GM23248 (cell line): ENCODE data around the gene NCAN.

ENCODE experiments used
- EZH2 ChIP-seq: fragments of 200-600 bp; sonication (generic); IDR thresholded peaks from 2 replicates; pipeline ENCODE4 v1.6.1; 2018; ENCODE audit warnings: antibody characterized with exemption, mild to moderate bottlenecking; ENCODE audit not compliant: insufficient read depth, poor library complexity, severe bottlenecking
- EZH2phosphoT487 ChIP-seq: fragments of 200-600 bp; sonication (generic); IDR thresholded peaks from 2 replicates; pipeline ENCODE4 v1.6.1; 2018; ENCODE audit warnings: antibody characterized with exemption, moderate library complexity, mild to moderate bottlenecking, low read depth; ENCODE audit not compliant: insufficient read depth

DNA sequence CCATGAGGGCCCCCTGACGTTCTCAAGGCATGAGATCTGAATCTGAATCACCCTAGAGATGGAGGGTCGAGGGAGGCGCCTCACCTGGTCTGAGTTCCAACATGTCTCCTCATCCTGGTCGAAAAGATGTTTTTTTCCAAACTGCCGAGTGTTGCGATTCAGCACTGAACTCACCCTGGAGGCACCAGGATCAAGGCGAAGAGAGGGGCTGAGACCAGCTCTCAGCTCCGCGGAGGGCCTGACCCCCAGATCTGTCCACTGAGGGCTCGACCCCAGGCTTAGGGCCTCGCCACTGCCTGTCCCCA, 9.1 kb upstream of the NCAN start:
- no peak for TF ChIP-seq EZH2
- no peak for TF ChIP-seq EZH2phosphoT487
